GM19455 (cell line): ENCODE measurements around the gene PKP4.
"Not testable (repeated sequence)": the region's sequence is repeated elsewhere in the genome, so short reads cannot be mapped to it uniquely, and the experiment has no call there.

Experiments
- ATAC-seq: cut with Tn5 transposase; IDR thresholded peaks from one replicate; pipeline ENCODE4 v1.9.1; 2021; ENCODE audit not compliant: unreplicated experiment

The PKP4 gene

GRCh38 chr2:158456309-158457066 lies at the start of gene PKP4, which contains the start of gene CCDC148:
PKP4 (plus strand) TSS chr2:158456952; CDS start chr2:158533185, 76,233 bp downstream.
CCDC148 (minus strand) TSS chr2:158456753; CDS start chr2:158456439, 314 bp downstream.
- ATAC-seq = peak; percentile 89

GRCh38 chr2:158407031-158407430 lies 49.7 kb upstream of the PKP4 start:
- no peak for ATAC-seq

GRCh38 chr2:158410132-158410531 lies 46.6 kb upstream of the PKP4 start:
- no peak for ATAC-seq

GRCh38 chr2:158411748-158412147 lies 45.0 kb upstream of the PKP4 start:
- no peak for ATAC-seq

- no peak for ATAC-seq
These were observed 44.5 kb upstream of the PKP4 start for GRCh38 chr2:158412206-158412605.

GRCh38 chr2:158413581-158413980 lies 43.2 kb upstream of the PKP4 start:
- no peak for ATAC-seq

- no peak for ATAC-seq
These were observed 42.2 kb upstream of the PKP4 start for GRCh38 chr2:158414538-158414937.

- no peak for ATAC-seq
These were observed 24.6 kb upstream of the PKP4 start for GRCh38 chr2:158432117-158432516.

- ATAC-seq = not testable (repeated sequence)
These were observed 23.0 kb upstream of the PKP4 start for GRCh38 chr2:158433716-158434115.

GRCh38 chr2:158439062-158439461 lies 17.7 kb upstream of the PKP4 start:
- ATAC-seq = not testable (repeated sequence)

- ATAC-seq = no peak
These were observed 13.1 kb upstream of the PKP4 start for GRCh38 chr2:158443606-158444005.

GRCh38 chr2:158457092-158457825 lies 507 bp downstream of the PKP4 start:
- ATAC-seq = peak; percentile 46

- ATAC-seq = peak; percentile 60
These were observed 1.3 kb downstream of the PKP4 start for GRCh38 chr2:158457826-158458616.

GRCh38 chr2:158458617-158458920 lies 1.8 kb downstream of the PKP4 start:
- no peak for ATAC-seq

- no peak for ATAC-seq
These were observed 2.6 kb downstream of the PKP4 start for GRCh38 chr2:158459161-158460003.

- ATAC-seq = no peak
These were observed 4.0 kb downstream of the PKP4 start for GRCh38 chr2:158460632-158461297.

- no peak for ATAC-seq
These were observed 6.8 kb downstream of the PKP4 start for GRCh38 chr2:158463496-158464095.

- ATAC-seq = peak; percentile 77
These were observed 7.9 kb downstream of the PKP4 start for GRCh38 chr2:158464426-158465281.

GRCh38 chr2:158467248-158467647 lies 10.5 kb downstream of the PKP4 start:
- no peak for ATAC-seq
